Measurements from ENCODE around the gene DHRSX.
"Not testable (repeated sequence)": the region's sequence is repeated elsewhere in the genome, so short reads cannot be mapped to it uniquely, and the experiment has no call there.

- TF ChIP-seq CTCF, POLR2A, POLR2AphosphoS5 (IDR thresholded peaks at IDR 0.05): not testable (repeated sequence)
Observed at GRCh38 chrX:2479982-2480381, 20.8 kb downstream of the DHRSX start.
